ENCODE measurements around the gene NR5A2. TPM values are rescaled to one million over a fixed set of nuclear protein-coding genes. Genes with fewer than 3 reads are reported as not detected.

Gene NR5A2
- polyA plus RNA-seq, 3 donors = 0.03 to 0.31 TPM; not detected in 1

DNA sequence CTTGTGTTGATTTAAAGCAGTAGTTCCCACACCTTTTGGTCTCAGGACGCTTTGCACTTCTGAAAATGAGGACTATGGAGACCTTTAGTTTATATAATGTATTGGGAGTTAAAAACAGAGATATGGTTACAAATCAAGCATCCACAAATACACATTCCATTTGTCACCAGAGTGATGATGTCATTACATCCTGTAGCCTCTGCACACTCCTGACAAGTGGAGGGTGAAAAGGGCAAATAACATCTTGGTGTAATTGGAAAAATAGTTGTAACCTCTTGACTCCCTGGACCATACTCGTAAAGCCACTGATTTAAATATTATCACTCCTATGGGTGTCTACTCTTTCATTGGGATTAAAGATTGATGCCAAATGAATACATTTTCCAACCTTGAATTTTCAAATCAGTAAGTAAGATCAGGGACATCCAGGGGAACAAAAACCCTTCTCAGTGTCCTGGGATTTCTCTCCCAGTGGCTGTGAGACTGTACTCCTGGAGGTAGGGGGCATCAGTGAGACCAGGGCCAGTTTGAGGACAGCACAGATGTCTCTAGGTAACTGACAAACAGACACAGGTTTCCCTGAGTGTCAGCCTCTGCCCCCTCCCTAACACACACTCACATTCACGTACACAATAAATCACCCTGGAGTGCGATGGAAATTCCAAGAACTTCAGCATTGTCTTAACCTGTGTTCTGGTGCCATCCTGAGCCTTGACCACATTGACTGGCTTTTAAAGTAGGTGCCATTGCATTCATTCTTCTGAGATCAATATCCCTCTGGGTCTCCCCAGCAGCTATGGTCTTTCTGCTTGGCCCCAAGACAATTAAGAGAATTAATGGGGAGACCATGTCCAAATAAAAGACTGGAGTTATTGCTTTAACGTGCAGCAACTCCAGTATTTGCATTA lies 63.0 kb downstream of the NR5A2 start:
- DNase-seq = no peak
- no peaks in the 10 kb centered on the region for H3K9me3 ChIP-seq (replicated peaks in 1 of 2; ENCODE audit: control insufficient read depth in 1 of 2, insufficient read depth in 1 of 2, low read length in 2 of 2)
- TF ChIP-seq, protein P1, sequence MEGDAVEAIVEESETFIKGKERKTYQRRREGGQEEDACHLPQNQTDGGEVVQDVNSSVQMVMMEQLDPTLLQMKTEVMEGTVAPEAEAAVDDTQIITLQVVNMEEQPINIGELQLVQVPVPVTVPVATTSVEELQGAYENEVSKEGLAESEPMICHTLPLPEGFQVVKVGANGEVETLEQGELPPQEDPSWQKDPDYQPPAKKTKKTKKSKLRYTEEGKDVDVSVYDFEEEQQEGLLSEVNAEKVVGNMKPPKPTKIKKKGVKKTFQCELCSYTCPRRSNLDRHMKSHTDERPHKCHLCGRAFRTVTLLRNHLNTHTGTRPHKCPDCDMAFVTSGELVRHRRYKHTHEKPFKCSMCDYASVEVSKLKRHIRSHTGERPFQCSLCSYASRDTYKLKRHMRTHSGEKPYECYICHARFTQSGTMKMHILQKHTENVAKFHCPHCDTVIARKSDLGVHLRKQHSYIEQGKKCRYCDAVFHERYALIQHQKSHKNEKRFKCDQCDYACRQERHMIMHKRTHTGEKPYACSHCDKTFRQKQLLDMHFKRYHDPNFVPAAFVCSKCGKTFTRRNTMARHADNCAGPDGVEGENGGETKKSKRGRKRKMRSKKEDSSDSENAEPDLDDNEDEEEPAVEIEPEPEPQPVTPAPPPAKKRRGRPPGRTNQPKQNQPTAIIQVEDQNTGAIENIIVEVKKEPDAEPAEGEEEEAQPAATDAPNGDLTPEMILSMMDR (IDR thresholded peaks at IDR 0.05) = no peak
- Mint-ChIP-seq H3K36me3 (no peaks in the 10 kb centered on the region), H3K27me3 (ENCODE audit: low read depth in 3 of 3) (peaks cover 0 to 5% (median 4%) of the 10 kb centered on the region in 3 donors), H3K9me3 (no peaks in the 10 kb centered on the region), H3K27ac (no peak overlapping the region), H3K4me3 (no peak overlapping the region), H3K4me1 (no peaks in the 10 kb centered on the region)
- H3K4me3 ChIP-seq (replicated peaks in 1 of 3; ENCODE audit: low read depth in 2 of 3, low read length in 3 of 3) = no peak overlapping the region
- 80% methylated on average over 1 of the region's 5 CpGs for WGBS (ENCODE audit: insufficient coverage)
- no peaks in the 10 kb centered on the region for H3K4me1 ChIP-seq (ENCODE audit: control insufficient read depth in 1 of 2, insufficient read depth in 2 of 2, low read length in 2 of 2)
- no peak overlapping the region for H2AFZ ChIP-seq (ENCODE audit: insufficient read depth, low read depth, low read length, poor library complexity, severe bottlenecking)
- no peaks in the 10 kb centered on the region for H3K36me3 ChIP-seq (replicated peaks in 1 of 2; ENCODE audit: control insufficient read depth in 1 of 2, insufficient read depth in 2 of 2, low read length in 2 of 2)
- no peak overlapping the region for H3K4me2 ChIP-seq (replicated peaks; ENCODE audit: extremely low read depth, low read length, poor library complexity, severe bottlenecking)
- intact Hi-C loops (cut with micrococcal nuclease) = no loop called here
- H3K9ac ChIP-seq (ENCODE audit: insufficient read depth, low read length, poor library complexity, severe bottlenecking) = no peak overlapping the region
- H3K27me3 ChIP-seq (ENCODE audit: control insufficient read depth in 2 of 2, insufficient read depth in 2 of 2, low read length in 2 of 2) = no peaks in the 10 kb centered on the region
- H3K79me2 ChIP-seq (ENCODE audit: insufficient read depth, low read length) = no peaks in the 10 kb centered on the region
- no peak overlapping the region for H3K27ac ChIP-seq (ENCODE audit: low read depth in 1 of 2, low read length in 2 of 2)
- no peaks in the 10 kb centered on the region for H4K20me1 ChIP-seq (ENCODE audit: insufficient read depth, low read length)

DNA sequence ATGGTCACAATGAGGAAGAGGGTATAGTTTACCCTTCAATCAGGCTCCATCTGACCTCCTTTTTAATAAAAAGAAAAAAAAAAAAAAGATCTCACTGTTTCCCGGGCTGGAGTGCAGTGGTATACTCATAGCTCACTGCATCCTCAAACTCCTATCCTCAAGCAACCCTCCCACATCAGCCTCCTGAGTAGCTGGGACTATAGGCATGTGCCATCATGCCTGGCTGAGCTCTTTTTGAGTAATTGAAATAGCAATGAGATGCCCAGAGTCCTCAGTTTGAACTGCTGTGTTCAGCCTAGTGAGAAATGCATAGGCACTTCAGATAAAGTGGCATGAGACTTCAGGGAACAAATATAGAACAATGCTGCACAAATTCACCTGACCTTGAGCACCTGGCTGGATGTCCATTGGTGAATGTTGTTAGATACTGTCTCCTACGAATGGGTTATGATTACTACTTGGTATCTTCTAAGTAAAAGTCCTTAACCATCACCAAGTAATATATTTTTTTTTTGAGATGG lies 67.6 kb downstream of the NR5A2 start:
- Mint-ChIP-seq H3K27me3 (ENCODE audit: low read depth in 3 of 3) (no peaks in the 10 kb centered on the region), H3K4me3 (no peak overlapping the region), H3K36me3 (no peaks in the 10 kb centered on the region), H3K4me1 (no peaks in the 10 kb centered on the region), H3K9me3 (no peaks in the 10 kb centered on the region), H3K27ac (no peak overlapping the region)
- no peaks in the 10 kb centered on the region for H3K4me1 ChIP-seq (ENCODE audit: control insufficient read depth in 1 of 2, insufficient read depth in 2 of 2, low read length in 2 of 2)
- H2AFZ ChIP-seq (ENCODE audit: insufficient read depth, low read depth, low read length, poor library complexity, severe bottlenecking) = no peak overlapping the region
- H3K79me2 ChIP-seq (ENCODE audit: insufficient read depth, low read length) = no peaks in the 10 kb centered on the region
- H3K4me2 ChIP-seq (replicated peaks; ENCODE audit: extremely low read depth, low read length, poor library complexity, severe bottlenecking) = no peak overlapping the region
- WGBS (ENCODE audit: insufficient coverage) = no CpG with 5 or more reads among the region's 2 CpGs
- intact Hi-C loops (cut with micrococcal nuclease) = no loop called here
- H3K27ac ChIP-seq (ENCODE audit: low read depth in 1 of 2, low read length in 2 of 2) = no peak overlapping the region
- no peak for DNase-seq
- H4K20me1 ChIP-seq (ENCODE audit: insufficient read depth, low read length) = no peaks in the 10 kb centered on the region
- H3K36me3 ChIP-seq (replicated peaks in 1 of 2; ENCODE audit: control insufficient read depth in 1 of 2, insufficient read depth in 2 of 2, low read length in 2 of 2) = no peaks in the 10 kb centered on the region
- no peak overlapping the region for H3K4me3 ChIP-seq (replicated peaks in 1 of 3; ENCODE audit: low read depth in 2 of 3, low read length in 3 of 3)
- no peaks in the 10 kb centered on the region for H3K9me3 ChIP-seq (replicated peaks in 1 of 2; ENCODE audit: control insufficient read depth in 1 of 2, insufficient read depth in 1 of 2, low read length in 2 of 2)
- no peaks in the 10 kb centered on the region for H3K27me3 ChIP-seq (ENCODE audit: control insufficient read depth in 2 of 2, insufficient read depth in 2 of 2, low read length in 2 of 2)
- TF ChIP-seq, protein P1 (IDR thresholded peaks at IDR 0.05) = no peak
- H3K9ac ChIP-seq (ENCODE audit: insufficient read depth, low read length, poor library complexity, severe bottlenecking) = no peak overlapping the region
